Measurements from ENCODE around the gene PPP4R3A.
"Not testable (repeated sequence)": the region's sequence is repeated elsewhere in the genome, so short reads cannot be mapped to it uniquely, and the experiment has no call there.

GRCh38 chr14:91409240-91409639 lies 100.9 kb downstream of the PPP4R3A start:
- TF ChIP-seq CTCF (conservative IDR thresholded peaks at IDR 0.05 in 1 of 2, IDR thresholded peaks at IDR 0.05 in 1 of 2; ENCODE audit: low read depth in 1 of 2, low read length in 2 of 2); EZH2 (IDR thresholded peaks at IDR 0.05; ENCODE audit: low read length, missing control alignments): not testable (repeated sequence)
